Measurements from ENCODE around the gene MYOZ2. TPM values are rescaled to one million over a fixed set of nuclear protein-coding genes. Genes with fewer than 3 reads are reported as not detected.

The MYOZ2 gene
- total and polyA plus RNA-seq, 12 donors: 0.06 to 0.80 (median 0.22) TPM; not detected in 4

GRCh38 chr4:119097282-119097900 lies 38.2 kb upstream of the MYOZ2 start:
- 81 to 91% (median 87%) methylated on average over 2 of the region's 2 CpGs for WGBS, 4 donors
- Histone ChIP-seq H3K4me3 (no peak overlapping the region), H3K9me3 (replicated peaks in 1 of 3) (no peaks in the 10 kb centered on the region), H3K27ac (no peak overlapping the region), H3K36me3 (replicated peaks in 1 of 2) (no peaks in the 10 kb centered on the region), H3K4me1 (replicated peaks in 1 of 2) (peaks cover 0 to 7% of the 10 kb centered on the region in 2 donors), H3K27me3 (no peaks in the 10 kb centered on the region)
- TF ChIP-seq, protein P1, sequence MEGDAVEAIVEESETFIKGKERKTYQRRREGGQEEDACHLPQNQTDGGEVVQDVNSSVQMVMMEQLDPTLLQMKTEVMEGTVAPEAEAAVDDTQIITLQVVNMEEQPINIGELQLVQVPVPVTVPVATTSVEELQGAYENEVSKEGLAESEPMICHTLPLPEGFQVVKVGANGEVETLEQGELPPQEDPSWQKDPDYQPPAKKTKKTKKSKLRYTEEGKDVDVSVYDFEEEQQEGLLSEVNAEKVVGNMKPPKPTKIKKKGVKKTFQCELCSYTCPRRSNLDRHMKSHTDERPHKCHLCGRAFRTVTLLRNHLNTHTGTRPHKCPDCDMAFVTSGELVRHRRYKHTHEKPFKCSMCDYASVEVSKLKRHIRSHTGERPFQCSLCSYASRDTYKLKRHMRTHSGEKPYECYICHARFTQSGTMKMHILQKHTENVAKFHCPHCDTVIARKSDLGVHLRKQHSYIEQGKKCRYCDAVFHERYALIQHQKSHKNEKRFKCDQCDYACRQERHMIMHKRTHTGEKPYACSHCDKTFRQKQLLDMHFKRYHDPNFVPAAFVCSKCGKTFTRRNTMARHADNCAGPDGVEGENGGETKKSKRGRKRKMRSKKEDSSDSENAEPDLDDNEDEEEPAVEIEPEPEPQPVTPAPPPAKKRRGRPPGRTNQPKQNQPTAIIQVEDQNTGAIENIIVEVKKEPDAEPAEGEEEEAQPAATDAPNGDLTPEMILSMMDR (IDR thresholded peaks at IDR 0.05): no peak
- DNase-seq: no peak
- intact Hi-C loops (cut with DNase I): no loop called here

- DNase-seq: no peak
- Histone ChIP-seq H3K9me3 (replicated peaks in 1 of 3) (no peaks in the 10 kb centered on the region), H3K27ac (no peak overlapping the region), H3K4me1 (replicated peaks in 1 of 2) (peaks cover 0 to 14% of the 10 kb centered on the region in 2 donors), H3K27me3 (no peaks in the 10 kb centered on the region), H3K36me3 (replicated peaks in 1 of 2) (no peaks in the 10 kb centered on the region), H3K4me3 (no peak overlapping the region)
- intact Hi-C loops (cut with DNase I): no loop called here
- TF ChIP-seq, protein P1 (IDR thresholded peaks at IDR 0.05): no peak
- TF ChIP-seq POLR2A (IDR thresholded peaks at IDR 0.05): no peak
- WGBS, 4 donors: 62 to 94% (median 86%) methylated on average over 1 of the region's 1 CpG
Measured at GRCh38 chr4:119098306-119098705, 37.3 kb upstream of the MYOZ2 start.

DNA sequence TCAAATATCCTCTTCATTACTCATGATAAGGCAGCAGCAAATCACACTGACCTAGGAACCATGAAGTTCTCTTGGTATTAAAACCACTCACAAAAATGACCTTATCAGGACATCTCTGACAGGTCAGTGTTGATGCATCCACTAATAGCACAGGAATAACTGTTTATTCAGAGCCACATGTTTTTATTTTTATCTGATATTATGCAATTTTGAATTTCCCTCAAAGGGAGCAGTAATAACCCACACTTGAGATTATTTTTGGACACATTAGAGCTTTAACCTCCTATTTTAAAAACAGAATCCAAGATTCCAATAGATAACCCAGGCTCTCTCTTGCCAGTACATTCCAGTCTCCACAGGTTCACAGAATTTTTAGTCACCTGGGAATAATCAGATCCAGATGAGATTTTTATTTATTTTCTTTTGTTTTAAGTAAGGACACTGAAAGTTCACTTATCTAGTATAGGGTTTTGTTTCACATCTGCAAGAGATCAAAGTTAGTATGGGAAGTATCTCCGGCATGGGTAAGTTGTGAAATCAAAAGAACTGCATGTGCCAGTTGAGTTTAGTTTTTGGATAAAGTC lies 36.3 kb upstream of the MYOZ2 start:
- 0 to 63% (median 41%) methylated on average over 1 of the region's 1 CpG for WGBS, 4 donors
- Histone ChIP-seq H3K9me3 (replicated peaks in 1 of 3) (no peaks in the 10 kb centered on the region), H3K27ac (peak overlapping the region in 1 of 5 donors; percentile 18), H3K4me3 (no peak overlapping the region), H3K4me1 (replicated peaks in 1 of 2) (peaks cover 0 to 17% of the 10 kb centered on the region in 2 donors), H3K36me3 (replicated peaks in 1 of 2) (no peaks in the 10 kb centered on the region), H3K27me3 (no peaks in the 10 kb centered on the region)
- intact Hi-C loops (cut with DNase I): no loop called here
- TF ChIP-seq, protein P1 (IDR thresholded peaks at IDR 0.05): no peak
- no peak for TF ChIP-seq POLR2A (IDR thresholded peaks at IDR 0.05)
- DNase-seq: no peak

DNA sequence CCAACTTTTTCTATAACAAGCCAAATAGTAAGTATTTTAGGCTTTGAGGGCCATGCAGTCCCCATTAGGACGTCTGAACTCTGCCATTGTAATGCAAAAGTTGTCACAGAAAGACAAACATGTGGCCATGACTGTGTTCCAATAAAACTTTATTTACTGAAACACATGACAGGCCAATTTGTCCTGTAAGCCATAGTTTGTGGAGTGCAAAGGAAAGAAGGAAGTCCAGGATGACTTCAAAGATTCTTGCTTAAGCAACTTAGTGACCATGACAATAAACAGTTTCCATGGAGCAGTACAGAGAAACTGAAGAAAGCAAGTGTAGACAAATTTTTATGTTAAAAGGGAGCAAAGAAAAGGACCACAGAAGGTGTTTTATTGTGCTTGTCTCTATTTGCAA lies 35.0 kb upstream of the MYOZ2 start:
- Histone ChIP-seq H3K27ac (no peak overlapping the region), H3K4me3 (no peak overlapping the region), H3K4me1 (replicated peaks in 1 of 2) (peaks cover 0 to 21% of the 10 kb centered on the region in 2 donors), H3K27me3 (no peaks in the 10 kb centered on the region), H3K36me3 (replicated peaks in 1 of 2) (no peaks in the 10 kb centered on the region), H3K9me3 (replicated peaks in 1 of 3) (no peaks in the 10 kb centered on the region)
- intact Hi-C loops (cut with DNase I): no loop called here
- DNase-seq: no peak
- TF ChIP-seq, protein P1 (IDR thresholded peaks at IDR 0.05): no peak
- no peak for TF ChIP-seq POLR2A (IDR thresholded peaks at IDR 0.05)
- 0 to 41% (median 13%) methylated on average over 1 of the region's 1 CpG for WGBS, 4 donors
